ENCODE measurements around the gene SLIT3. TPM values are rescaled to one million over a fixed set of nuclear protein-coding genes. Genes with fewer than 3 reads are reported as not detected.

Gene SLIT3
- total RNA-seq, 1 experiment from 2014 or later: 0.10 TPM

- TF ChIP-seq ZBTB33 (IDR thresholded peaks at IDR 0.05; ENCODE audit: extremely low read depth, insufficient replicate concordance, low read length): no peak
- TF ChIP-seq SP1 (IDR thresholded peaks at IDR 0.05; ENCODE audit: low read depth): no peak
- no peak for TF ChIP-seq EZH2 (IDR thresholded peaks at IDR 0.05)
- TF ChIP-seq ZNF274 (IDR thresholded peaks at IDR 0.05; ENCODE audit: low read depth, low read length): no peak
- no peak for TF ChIP-seq ATF3 (IDR thresholded peaks at IDR 0.05)
- TF ChIP-seq SRF (IDR thresholded peaks at IDR 0.05; ENCODE audit: low read depth): no peak
- no peak for TF ChIP-seq CEBPB (IDR thresholded peaks at IDR 0.05; ENCODE audit: low read depth)
- TF ChIP-seq RAD21 (IDR thresholded peaks at IDR 0.05; ENCODE audit: low read depth): no peak
- TF ChIP-seq EZH2phosphoT487 (IDR thresholded peaks at IDR 0.05; ENCODE audit: borderline replicate concordance): no peak
- TF ChIP-seq EGR1 (IDR thresholded peaks at IDR 0.05; ENCODE audit: low read depth): no peak
Observed at GRCh38 chr5:169305366-169305765, 4.4 kb upstream of the SLIT3 start (continued).

GRCh38 chr5:169304175-169304574 lies 3.2 kb upstream of the SLIT3 start:
- CTCF ChIA-PET: no interaction called here
- Histone ChIP-seq H3K9ac (ENCODE audit: low read length) (no peak overlapping the region), H3K9me3 (ENCODE audit: control insufficient read depth in 1 of 2, insufficient read depth in 1 of 2, low read depth in 1 of 2, low read length in 2 of 2) (no peaks in the 10 kb centered on the region), H3K36me3 (ENCODE audit: control insufficient read depth in 1 of 2, insufficient read depth in 2 of 2, low read length in 2 of 2) (no peaks in the 10 kb centered on the region), H3K4me3 (replicated peaks in 1 of 2; ENCODE audit: low read depth in 1 of 2, low read length in 2 of 2) (no peak overlapping the region), H3K79me2 (ENCODE audit: insufficient read depth, low read length) (no peaks in the 10 kb centered on the region), H3K4me2 (ENCODE audit: low read length) (no peak overlapping the region), H3K9me2 (ENCODE audit: insufficient read depth) (no peaks in the 10 kb centered on the region), H4K20me1 (ENCODE audit: insufficient read depth) (no peaks in the 10 kb centered on the region), H3K27ac (ENCODE audit: low read depth, low read length) (no peak overlapping the region), H2AFZ (ENCODE audit: low read depth, low read length, poor library complexity, severe bottlenecking) (no peak overlapping the region), H3K27me3 (ENCODE audit: insufficient read depth, low read length) (peaks cover 21% of the 10 kb centered on the region; the same call in 1 of the 2 replicates), H3K4me1 (ENCODE audit: control insufficient read depth in 1 of 2, insufficient read depth in 2 of 2, low read length in 2 of 2) (no peaks in the 10 kb centered on the region)
- RAD21 ChIA-PET (ENCODE audit: low non-redundant PET in 1 of 2, low total read pairs in 2 of 2, uncharacterized antibody in 2 of 2, unreplicated experiment in 2 of 2): no interaction called here
- BruUV-seq (replicated peaks): no TSS peak
- POLR2A ChIA-PET: no interaction called here
- TF ChIP-seq POLR2AphosphoS5 (IDR thresholded peaks at IDR 0.05; ENCODE audit: low read depth, low read length): no peak
- TF ChIP-seq EZH2 (IDR thresholded peaks at IDR 0.05): no peak
- no peak for TF ChIP-seq FOSL1 (IDR thresholded peaks at IDR 0.05; ENCODE audit: low read depth)
- TF ChIP-seq MAX (IDR thresholded peaks at IDR 0.05): no peak
- TF ChIP-seq ZFX (IDR thresholded peaks at IDR 0.05): no peak
- no peak for TF ChIP-seq YY1 (IDR thresholded peaks at IDR 0.05; ENCODE audit: extremely low read depth, insufficient replicate concordance, low read depth, low read length)
- DNase-seq (ENCODE audit: low read depth, low spot score) (no peak), ATAC-seq (no peak)
- intact Hi-C loops (cut with micrococcal nuclease): loop anchor here (5.0 kb wide), 1 partner anchor 622 kb away; no protein-coding TSS in a partner anchor

Data from HCT116 (cell line).